H9 (cell line): ENCODE results near the gene AQP7. TPM values are rescaled to one million over a fixed set of nuclear protein-coding genes. Genes with fewer than 3 reads are reported as not detected.

Experiments used
- DNase-seq: peaks from one replicate; pipeline ENCODE4 v3.0.0-alpha.2; 2017
- H2AFZ ChIP-seq: one replicate; pipeline ENCODE4 v1.6.1; 2013; ENCODE audit warnings: mild to moderate bottlenecking, low read length, control low read depth, moderate library complexity
- H2AK5ac ChIP-seq: 2 replicates; pipeline ENCODE4 v1.6.1; 2013; ENCODE audit warnings: low read length, control low read depth, mixed read lengths; ENCODE audit not compliant: insufficient read length
- H2BK120ac ChIP-seq: one replicate; pipeline ENCODE4 v1.6.1; 2013; ENCODE audit warnings: low read depth, mild to moderate bottlenecking, low read length, control low read depth, inconsistent platforms; ENCODE audit not compliant: poor library complexity, severe bottlenecking
- H2BK12ac ChIP-seq: 2 replicates; pipeline ENCODE4 v1.6.1; 2013; ENCODE audit warnings: low read length, control low read depth, mixed read lengths, low read depth; ENCODE audit not compliant: insufficient read length
- H2BK15ac ChIP-seq: 2 replicates; pipeline ENCODE4 v1.6.1; 2013; ENCODE audit warnings: low read depth, low read length, control low read depth
- H2BK20ac ChIP-seq: one replicate; pipeline ENCODE4 v1.6.1; 2013; ENCODE audit warnings: low read depth, mild to moderate bottlenecking, low read length, control low read depth, inconsistent platforms; ENCODE audit not compliant: poor library complexity, severe bottlenecking
- H2BK5ac ChIP-seq: 2 replicates; pipeline ENCODE4 v1.6.1; 2013; ENCODE audit warnings: low read length, control low read depth, mixed read lengths; ENCODE audit not compliant: insufficient read length
- H3K14ac ChIP-seq: 2 replicates; pipeline ENCODE4 v1.6.1; 2013; ENCODE audit warnings: low read length, control low read depth; ENCODE audit not compliant: insufficient read depth
- H3K18ac ChIP-seq: 2 replicates; pipeline ENCODE4 v1.6.1; 2013; ENCODE audit warnings: low read depth, mild to moderate bottlenecking, mixed read lengths, low read length, control low read depth; ENCODE audit not compliant: insufficient read length
- H3K23ac ChIP-seq: 2 replicates; pipeline ENCODE4 v1.6.1; 2013; ENCODE audit warnings: low read length, control low read depth, mixed read lengths, low read depth; ENCODE audit not compliant: insufficient read length
- H3K23me2 ChIP-seq: 2 replicates; pipeline ENCODE4 v1.6.1; 2013; ENCODE audit warnings: low read depth, mild to moderate bottlenecking, mixed read lengths, low read length, control low read depth; ENCODE audit not compliant: insufficient read length, poor library complexity, severe bottlenecking
- H3K27ac ChIP-seq: 2 replicates; pipeline ENCODE4 v1.5.1; 2013; ENCODE audit warnings: low read length, control low read depth, mixed read lengths, low read depth; ENCODE audit not compliant: insufficient read length
- H3K27me3 ChIP-seq: 2 replicates; pipeline ENCODE4 v1.6.1; 2013; ENCODE audit warnings: low read length, control low read depth, inconsistent platforms; ENCODE audit not compliant: insufficient read depth
- H3K4ac ChIP-seq: 2 replicates; pipeline ENCODE4 v1.6.1; 2013; ENCODE audit warnings: low read depth, mild to moderate bottlenecking, control low read depth, inconsistent platforms, low read length, moderate library complexity
- H3K4me1 ChIP-seq: 2 replicates; pipeline ENCODE4 v1.6.1; 2013; ENCODE audit warnings: low read length, control low read depth, inconsistent platforms; ENCODE audit not compliant: insufficient read depth
- H3K4me2 ChIP-seq: 2 replicates; pipeline ENCODE4 v1.6.1; 2013; ENCODE audit warnings: low read length, control low read depth, mixed read lengths; ENCODE audit not compliant: insufficient read length, insufficient read depth
- H3K56ac ChIP-seq: 2 replicates; pipeline ENCODE4 v1.6.1; 2013; ENCODE audit warnings: low read depth, mild to moderate bottlenecking, mixed read lengths, low read length, control low read depth; ENCODE audit not compliant: insufficient read length
- H3K79me1 ChIP-seq: 2 replicates; pipeline ENCODE4 v1.6.1; 2013; ENCODE audit warnings: low read depth, mild to moderate bottlenecking, moderate library complexity, low read length, control low read depth, inconsistent platforms; ENCODE audit not compliant: insufficient read depth, poor library complexity, severe bottlenecking
- H3K79me2 ChIP-seq: 2 replicates; pipeline ENCODE4 v1.6.1; 2013; ENCODE audit warnings: low read length, control low read depth, inconsistent platforms; ENCODE audit not compliant: insufficient read depth
- H3K9ac ChIP-seq: 2 replicates; pipeline ENCODE4 v1.6.1; 2013; ENCODE audit warnings: low read length, control low read depth, mixed read lengths; ENCODE audit not compliant: insufficient read length; ENCODE audit errors: extremely low read depth
- H3K9me3 ChIP-seq: one replicate; pipeline ENCODE4 v1.6.1; 2013; ENCODE audit warnings: low read depth, low read length, inconsistent platforms; ENCODE audit not compliant: control insufficient read depth
- H3T11ph ChIP-seq: one replicate; pipeline ENCODE4 v1.6.1; 2013; ENCODE audit warnings: mild to moderate bottlenecking, low read length, control low read depth, inconsistent platforms
- H4K20me1 ChIP-seq: one replicate; pipeline ENCODE4 v1.6.1; 2013; ENCODE audit not compliant: control insufficient read depth, insufficient read length, insufficient read depth
- H4K5ac ChIP-seq: 2 replicates; pipeline ENCODE4 v1.6.1; 2013; ENCODE audit warnings: low read depth, mild to moderate bottlenecking, mixed read lengths, low read length, control low read depth; ENCODE audit not compliant: insufficient read length
- H4K8ac ChIP-seq: replicated peaks from 2 replicates; pipeline ENCODE4 v1.6.1; 2013; ENCODE audit warnings: low read length, control low read depth, mixed read lengths, low read depth; ENCODE audit not compliant: insufficient read length
- H4K91ac ChIP-seq: 2 replicates; pipeline ENCODE4 v1.6.1; 2013; ENCODE audit warnings: low read depth, mild to moderate bottlenecking, moderate library complexity, mixed read lengths, low read length, control low read depth; ENCODE audit not compliant: insufficient read length
- H3K27ac Mint-ChIP-seq, 3 experiments: 2 replicates in 2 of 3; 3 replicates in 1 of 3; pipeline ENCODE4 v1.8.0; 2020 to 2021; ENCODE audit warnings: mixed read lengths in 3 of 3, mild to moderate bottlenecking in 1 of 3, moderate library complexity in 1 of 3
- H3K27me3 Mint-ChIP-seq: 2 replicates; pipeline ENCODE4 v1.8.0; 2021; ENCODE audit warnings: low read depth, mild to moderate bottlenecking, moderate library complexity, mixed read lengths
- H3K36me3 Mint-ChIP-seq, 3 experiments: 2 replicates in 2 of 3; 3 replicates in 1 of 3; pipeline ENCODE4 v1.8.0; 2020 to 2021; ENCODE audit warnings: low read depth in 3 of 3, mixed read lengths in 3 of 3; ENCODE audit not compliant: insufficient read depth in 1 of 3
- H3K4me1 Mint-ChIP-seq, 2 experiments: 2 replicates each; pipeline ENCODE4 v1.8.0; 2020; ENCODE audit warnings: mixed read lengths in 2 of 2
- H3K4me3 Mint-ChIP-seq, 2 experiments: 2 replicates in 1 of 2; 3 replicates in 1 of 2; pipeline ENCODE4 v1.8.0; 2020 to 2021; ENCODE audit warnings: mild to moderate bottlenecking in 2 of 2, mixed read lengths in 2 of 2, moderate library complexity in 1 of 2
- H3K9me3 Mint-ChIP-seq, 2 experiments: 2 replicates in 1 of 2; 3 replicates in 1 of 2; pipeline ENCODE4 v1.8.0; 2020; ENCODE audit warnings: mild to moderate bottlenecking in 2 of 2, mixed read lengths in 2 of 2, moderate library complexity in 1 of 2
- WGBS: extraction: QIAGEN DNeasy Blood & Tissue Kit; methylation state at CpG from one replicate; pipeline ENCODE4 v1.1.7; 2013; ENCODE audit warnings: missing lambda C conversion rate, low lambda C conversion rate, mixed read lengths; ENCODE audit not compliant: insufficient read length; ENCODE audit errors: extremely low coverage; 5-methylcytosine and 5-hydroxymethylcytosine counted together
- total RNA-seq: library from RNA; stranded (reverse); gene quantifications from 2 replicates; pipeline ENCODE4 v1.2.1, GENCODE V29; 2021
- TF ChIP-seq, protein P1 (sequence below): fragments of 200-600 bp; sonication (generic); conservative IDR thresholded peaks from 3 replicates; pipeline ENCODE4 v1.8.0; 2021; ENCODE audit warnings: antibody characterized with exemption, mild to moderate bottlenecking

The AQP7 gene
- total RNA-seq, 1 experiment from 2014 or later = not detected

DNA sequence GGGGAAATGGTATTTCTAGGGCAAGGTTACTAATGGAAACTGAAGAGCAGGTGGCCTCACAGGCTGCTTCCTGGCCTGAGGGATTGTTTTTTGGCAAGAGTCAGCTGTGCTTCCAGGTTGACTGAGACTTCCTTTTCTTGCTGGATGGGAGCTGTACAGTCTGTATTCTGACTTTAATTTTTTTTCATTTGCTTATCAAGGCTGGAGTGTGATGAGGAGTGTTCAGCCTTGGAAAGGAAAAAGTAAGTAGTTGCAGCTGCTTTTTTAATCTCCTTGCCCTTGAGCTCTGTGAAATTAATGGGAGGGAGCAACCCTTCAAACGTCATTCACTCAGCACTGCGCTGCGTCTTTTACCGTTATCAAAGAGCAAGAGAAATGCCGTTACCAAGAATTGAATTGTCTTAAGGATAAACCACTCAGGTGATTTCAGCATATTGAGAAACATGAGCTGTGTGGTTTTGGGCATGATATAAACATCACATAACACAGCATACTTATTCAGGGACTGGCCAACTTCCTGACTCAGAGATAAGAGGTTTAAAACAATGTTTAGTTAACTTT is 47.6 kb downstream of the AQP7 start:
- Histone ChIP-seq H3K23me2 (no peaks in the 10 kb centered on the region), H3K18ac (no peak overlapping the region), H3K56ac (no peak overlapping the region), H2BK20ac (no peak overlapping the region), H3K9me3 (no peaks in the 10 kb centered on the region), H4K91ac (no peak overlapping the region), H3K9ac (no peak overlapping the region), H2BK120ac (no peak overlapping the region), H3K4ac (no peak overlapping the region), H3K27me3 (no peaks in the 10 kb centered on the region), H3T11ph (no peak overlapping the region), H3K27ac (no peak overlapping the region), H3K23ac (no peak overlapping the region), H3K79me1 (no peaks in the 10 kb centered on the region), H4K8ac (no peak overlapping the region), H3K79me2 (no peaks in the 10 kb centered on the region), H2AFZ (no peak overlapping the region), H2BK15ac (no peak overlapping the region), H4K5ac (no peak overlapping the region), H3K4me1 (no peaks in the 10 kb centered on the region), H4K20me1 (no peaks in the 10 kb centered on the region), H2BK5ac (no peak overlapping the region), H3K4me2 (no peak overlapping the region), H3K14ac (no peak overlapping the region), H2BK12ac (no peak overlapping the region), H2AK5ac (no peak overlapping the region)
- WGBS = no CpG with 5 or more reads among the region's 5 CpGs
- Mint-ChIP-seq H3K9me3 (no peaks in the 10 kb centered on the region), H3K36me3 (peaks cover 3 to 18% (median 6%) of the 10 kb centered on the region in 3 experiments; a peak in 3 of 7 replicates), H3K4me1 (no peaks in the 10 kb centered on the region), H3K27me3 (no peaks in the 10 kb centered on the region), H3K27ac (no peak overlapping the region; a peak in 1 of 7 replicates), H3K4me3 (no peak overlapping the region)
- TF ChIP-seq, protein P1, sequence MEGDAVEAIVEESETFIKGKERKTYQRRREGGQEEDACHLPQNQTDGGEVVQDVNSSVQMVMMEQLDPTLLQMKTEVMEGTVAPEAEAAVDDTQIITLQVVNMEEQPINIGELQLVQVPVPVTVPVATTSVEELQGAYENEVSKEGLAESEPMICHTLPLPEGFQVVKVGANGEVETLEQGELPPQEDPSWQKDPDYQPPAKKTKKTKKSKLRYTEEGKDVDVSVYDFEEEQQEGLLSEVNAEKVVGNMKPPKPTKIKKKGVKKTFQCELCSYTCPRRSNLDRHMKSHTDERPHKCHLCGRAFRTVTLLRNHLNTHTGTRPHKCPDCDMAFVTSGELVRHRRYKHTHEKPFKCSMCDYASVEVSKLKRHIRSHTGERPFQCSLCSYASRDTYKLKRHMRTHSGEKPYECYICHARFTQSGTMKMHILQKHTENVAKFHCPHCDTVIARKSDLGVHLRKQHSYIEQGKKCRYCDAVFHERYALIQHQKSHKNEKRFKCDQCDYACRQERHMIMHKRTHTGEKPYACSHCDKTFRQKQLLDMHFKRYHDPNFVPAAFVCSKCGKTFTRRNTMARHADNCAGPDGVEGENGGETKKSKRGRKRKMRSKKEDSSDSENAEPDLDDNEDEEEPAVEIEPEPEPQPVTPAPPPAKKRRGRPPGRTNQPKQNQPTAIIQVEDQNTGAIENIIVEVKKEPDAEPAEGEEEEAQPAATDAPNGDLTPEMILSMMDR = no peak
- DNase-seq = no peak
